Glomerular visceral epithelial cell (primary cell): ENCODE data around the gene HSD17B11.
"Not testable (repeated sequence)": the region's sequence is repeated elsewhere in the genome, so short reads cannot be mapped to it uniquely, and the experiment has no call there.

ENCODE experiments used
- DNase-seq: peaks from one replicate; pipeline ENCODE4 v3.0.0-alpha.2; 2016; ENCODE audit errors: extremely low spot score

Gene HSD17B11

GRCh38 chr4:87306056-87306455 is 84.9 kb downstream of the HSD17B11 start:
- DNase-seq, result no peak

GRCh38 chr4:87305562-87305961 is 85.4 kb downstream of the HSD17B11 start:
- DNase-seq, result no peak

- DNase-seq, result no peak
Measured at GRCh38 chr4:87304745-87305432, 86.1 kb downstream of the HSD17B11 start.

GRCh38 chr4:87299898-87300297 is 91.1 kb downstream of the HSD17B11 start:
- no peak for DNase-seq

- DNase-seq, result no peak
Measured at GRCh38 chr4:87298362-87298761, 92.6 kb downstream of the HSD17B11 start.

- DNase-seq, result not testable (repeated sequence)
Measured at GRCh38 chr4:87294911-87295310, 96.1 kb downstream of the HSD17B11 start.

- not testable (repeated sequence) for DNase-seq
Measured at GRCh38 chr4:87293889-87294288, 97.1 kb downstream of the HSD17B11 start.

- no peak for DNase-seq
Measured at GRCh38 chr4:87286970-87287369, 104.0 kb downstream of the HSD17B11 start.
